ENCODE measurements around the gene BNIPL.

BNIPL gene

GRCh38 chr1:151059109-151060006, 23.0 kb downstream of the BNIPL start, which contains the start of gene CDC42SE1:
Gene CDC42SE1 (minus strand): TSS chr1:151059622. CDS start chr1:151055730, 3,892 bp downstream.
- peak; percentile 97 for DNase-seq

- peak; percentile 95 for DNase-seq
Observed at GRCh38 chr1:151060007-151060656, 23.7 kb downstream of the BNIPL start, which contains the start of gene MLLT11. Gene MLLT11 (plus strand): TSS chr1:151060397. CDS start chr1:151067225, 6,828 bp downstream.

DNA sequence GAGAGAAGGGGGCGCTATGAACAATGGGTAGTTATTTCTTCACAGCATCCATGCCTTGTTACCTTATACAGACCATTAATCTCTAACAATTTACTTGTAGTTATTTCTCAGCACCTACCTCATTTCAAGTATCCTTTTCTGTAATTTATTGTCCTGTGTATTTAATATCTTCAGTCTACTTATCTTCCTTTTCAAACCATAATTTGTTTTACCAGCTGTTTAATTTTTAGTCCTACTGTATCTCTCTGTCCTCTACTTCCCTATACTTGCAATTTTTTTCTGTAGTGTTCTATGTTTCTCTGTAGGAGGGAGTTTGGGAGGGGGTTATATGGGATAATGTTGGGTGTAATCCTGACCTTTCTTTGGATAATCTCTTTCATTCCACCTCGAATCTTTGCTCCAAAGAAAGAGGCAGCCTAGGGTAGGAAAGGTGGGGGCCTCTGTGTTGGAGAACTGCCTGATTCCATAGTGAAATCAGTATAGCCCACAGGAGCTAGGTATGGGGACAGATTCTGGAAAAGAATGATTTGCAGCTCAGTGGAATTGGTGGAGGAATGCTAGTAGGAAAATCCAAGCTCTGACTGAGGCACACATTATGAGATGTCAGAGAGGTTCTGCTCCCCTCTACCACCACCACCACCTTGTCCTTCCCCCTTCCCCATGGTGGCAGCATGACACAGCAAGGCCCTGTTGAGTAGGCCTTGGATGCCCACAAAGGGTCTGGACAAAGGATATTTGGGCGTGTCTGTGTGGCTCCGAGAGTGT, 24.5 kb downstream of the BNIPL start:
- DNase-seq: peak; percentile 79

DNA sequence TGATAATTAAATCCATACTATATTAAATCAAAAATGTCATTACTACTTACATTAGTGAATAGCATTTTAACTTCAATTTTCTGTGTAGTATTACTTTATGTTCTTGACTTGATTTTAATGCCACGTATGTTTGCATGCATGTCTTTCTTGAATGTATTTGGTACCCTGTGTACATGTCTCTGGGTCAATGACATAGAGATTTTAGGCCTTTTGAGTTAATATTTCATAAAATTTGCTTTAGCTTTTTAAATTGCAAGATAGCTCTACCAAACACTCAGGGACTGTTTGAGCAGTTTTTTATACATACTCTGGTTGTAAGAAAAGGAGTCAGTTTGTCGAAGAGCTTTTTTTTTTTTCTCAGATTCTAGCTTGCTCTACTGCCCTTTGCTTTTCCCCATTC, 25.3 kb downstream of the BNIPL start:
- no peak for DNase-seq

DNA sequence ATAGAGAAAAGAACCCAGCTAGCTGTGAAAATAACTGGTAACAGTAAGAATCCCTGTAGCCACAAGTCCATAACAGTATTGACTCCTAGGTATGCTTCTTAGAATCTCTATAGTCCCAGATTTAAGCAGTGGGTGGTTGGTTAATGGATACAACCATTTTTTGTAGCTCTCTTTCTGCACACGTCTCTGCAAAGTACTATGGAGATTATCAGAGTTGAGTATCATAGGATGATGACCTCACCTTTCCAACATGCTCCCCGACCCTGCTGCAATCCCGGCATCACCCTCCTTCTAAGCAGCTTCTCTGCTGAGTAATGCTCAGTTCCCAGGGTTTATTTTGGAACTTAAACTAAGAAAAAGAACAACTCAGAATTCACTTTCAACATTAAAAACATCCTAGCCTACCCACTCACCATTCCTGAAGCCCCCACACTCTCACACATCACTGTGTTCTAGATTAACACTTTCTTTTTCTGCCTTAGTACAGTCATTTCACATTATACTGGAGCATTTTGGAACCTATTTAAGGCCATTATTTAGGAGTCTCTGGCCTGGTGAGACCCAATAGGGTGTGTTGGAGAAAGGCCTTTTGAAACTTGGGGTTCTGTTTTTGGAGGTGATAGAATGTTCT, 26.5 kb downstream of the BNIPL start:
- no peak for DNase-seq

GRCh38 chr1:151065089-151065645, 28.8 kb downstream of the BNIPL start:
- DNase-seq: no peak

- DNase-seq: no peak
Observed at GRCh38 chr1:151067185-151067584, 30.8 kb downstream of the BNIPL start.

DNA sequence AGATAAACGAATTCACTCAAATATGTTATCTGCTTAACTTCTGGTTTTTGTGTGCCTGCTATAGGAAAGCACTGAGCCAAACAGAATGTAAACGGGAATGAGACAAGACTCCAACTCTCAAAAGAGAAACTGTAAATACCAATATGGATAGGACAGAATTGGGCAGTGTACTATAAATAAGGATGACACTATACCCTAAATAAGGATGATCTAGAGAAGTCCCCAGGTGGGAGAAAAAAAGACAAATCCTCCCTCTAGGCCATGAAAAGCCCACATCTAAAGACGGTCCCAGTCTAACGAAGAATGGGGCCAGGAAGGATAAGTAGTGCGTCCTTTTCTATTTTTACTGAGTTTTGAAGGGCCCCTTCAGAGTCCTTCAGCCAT, 32.7 kb downstream of the BNIPL start:
- DNase-seq: no peak

DNA sequence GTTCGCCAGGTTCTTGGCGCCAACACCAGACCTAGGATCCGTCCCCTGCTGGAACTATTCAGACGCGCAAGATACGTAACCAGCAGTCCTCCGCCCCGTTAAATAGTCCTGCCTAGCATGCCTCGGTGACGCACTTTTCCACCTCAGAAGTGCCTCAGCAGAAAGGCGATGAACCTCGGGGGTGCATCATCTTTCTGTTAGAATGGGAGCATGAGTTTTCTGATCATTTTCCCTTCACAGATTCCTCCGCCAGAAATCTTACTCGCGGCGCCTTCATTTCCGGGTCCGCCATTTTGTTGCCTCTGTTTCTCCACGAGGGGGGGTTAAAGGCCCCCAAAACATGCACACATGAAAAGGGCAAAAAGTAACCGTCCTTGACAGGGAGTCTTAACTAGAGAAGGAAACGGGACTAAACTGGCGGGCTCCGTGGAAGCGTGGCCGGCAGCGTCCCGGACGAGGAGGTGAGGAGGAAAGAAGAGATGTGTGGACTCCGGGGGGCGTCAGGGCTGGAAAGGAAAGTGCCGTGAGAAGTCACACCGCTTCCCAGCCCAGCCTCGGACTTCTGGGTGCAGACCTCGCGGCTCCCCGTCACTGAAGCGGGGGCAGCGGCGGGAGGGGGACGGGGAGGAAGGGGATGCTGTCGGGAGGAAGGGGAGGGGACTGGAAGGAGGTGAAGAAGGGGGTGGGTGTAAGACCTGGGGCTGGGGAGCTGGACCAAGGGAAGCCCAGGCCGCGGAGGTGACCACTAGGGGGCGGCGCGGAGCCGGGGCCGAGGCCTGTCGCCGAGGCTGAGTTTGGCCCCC, 34.3 kb downstream of the BNIPL start, which contains the start of gene GABPB2:
Gene GABPB2, plus strand, starts transcription at position 288 of the 803 bp plus-strand sequence. CDS start 17,429 bp downstream, outside the sequence.
- DNase-seq: peak; percentile 98

- DNase-seq: no peak
Observed at GRCh38 chr1:151072224-151072623, 35.8 kb downstream of the BNIPL start.

GRCh38 chr1:151085953-151086559, 49.7 kb downstream of the BNIPL start:
- no peak for DNase-seq
